Measurements from ENCODE around the gene MCM5.

MCM5 gene

DNA sequence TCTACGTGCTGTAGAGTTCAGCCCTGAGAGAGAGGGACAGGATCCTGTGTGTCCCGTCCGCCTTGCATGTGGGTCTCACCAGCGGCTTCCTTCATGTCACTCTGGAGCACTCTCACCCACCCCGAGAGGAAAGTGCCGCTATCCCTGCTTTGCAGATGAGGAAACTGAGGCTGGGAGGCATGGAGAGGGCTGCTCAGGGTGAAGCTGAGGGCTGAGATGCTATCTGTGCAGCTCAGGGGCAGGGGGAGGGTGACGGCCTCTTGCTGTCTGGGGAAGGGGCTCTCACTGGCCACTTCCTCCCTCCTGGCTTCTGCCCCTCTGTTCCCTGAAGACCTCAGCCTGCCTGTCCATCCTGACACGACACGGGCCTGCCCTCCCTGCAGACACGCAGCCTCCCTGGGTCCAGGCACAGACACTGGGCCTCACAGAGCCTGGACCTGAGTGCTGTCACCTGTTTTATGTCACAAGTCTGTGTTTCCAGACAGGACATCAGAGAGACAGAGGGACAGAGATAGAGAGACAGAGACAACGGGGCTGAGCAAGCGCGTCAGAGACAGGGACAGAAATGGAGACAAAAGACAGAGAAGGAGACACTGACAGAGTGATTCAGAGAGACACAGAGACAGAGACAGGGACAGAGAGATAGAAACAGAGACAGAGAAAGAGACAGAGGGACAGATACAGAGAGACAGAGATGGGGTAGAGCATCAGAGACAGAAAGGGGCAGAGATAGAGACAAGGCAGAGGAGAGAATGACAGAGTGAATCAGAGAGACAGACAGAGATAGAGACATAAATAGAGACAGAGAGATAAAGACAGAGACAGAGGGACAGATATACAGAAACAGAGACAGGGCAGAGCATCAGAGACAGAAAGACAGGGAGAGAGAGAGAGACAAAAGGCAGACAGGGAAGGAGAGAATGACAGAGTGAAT, 53.1 kb downstream of the MCM5 start:
- TF ChIP-seq, protein P1, sequence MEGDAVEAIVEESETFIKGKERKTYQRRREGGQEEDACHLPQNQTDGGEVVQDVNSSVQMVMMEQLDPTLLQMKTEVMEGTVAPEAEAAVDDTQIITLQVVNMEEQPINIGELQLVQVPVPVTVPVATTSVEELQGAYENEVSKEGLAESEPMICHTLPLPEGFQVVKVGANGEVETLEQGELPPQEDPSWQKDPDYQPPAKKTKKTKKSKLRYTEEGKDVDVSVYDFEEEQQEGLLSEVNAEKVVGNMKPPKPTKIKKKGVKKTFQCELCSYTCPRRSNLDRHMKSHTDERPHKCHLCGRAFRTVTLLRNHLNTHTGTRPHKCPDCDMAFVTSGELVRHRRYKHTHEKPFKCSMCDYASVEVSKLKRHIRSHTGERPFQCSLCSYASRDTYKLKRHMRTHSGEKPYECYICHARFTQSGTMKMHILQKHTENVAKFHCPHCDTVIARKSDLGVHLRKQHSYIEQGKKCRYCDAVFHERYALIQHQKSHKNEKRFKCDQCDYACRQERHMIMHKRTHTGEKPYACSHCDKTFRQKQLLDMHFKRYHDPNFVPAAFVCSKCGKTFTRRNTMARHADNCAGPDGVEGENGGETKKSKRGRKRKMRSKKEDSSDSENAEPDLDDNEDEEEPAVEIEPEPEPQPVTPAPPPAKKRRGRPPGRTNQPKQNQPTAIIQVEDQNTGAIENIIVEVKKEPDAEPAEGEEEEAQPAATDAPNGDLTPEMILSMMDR (IDR thresholded peaks at IDR 0.05; ENCODE audit: low read depth, low read length), result no peak
- no peak for DNase-seq (ENCODE audit: extremely low read depth, low read depth)

DNA sequence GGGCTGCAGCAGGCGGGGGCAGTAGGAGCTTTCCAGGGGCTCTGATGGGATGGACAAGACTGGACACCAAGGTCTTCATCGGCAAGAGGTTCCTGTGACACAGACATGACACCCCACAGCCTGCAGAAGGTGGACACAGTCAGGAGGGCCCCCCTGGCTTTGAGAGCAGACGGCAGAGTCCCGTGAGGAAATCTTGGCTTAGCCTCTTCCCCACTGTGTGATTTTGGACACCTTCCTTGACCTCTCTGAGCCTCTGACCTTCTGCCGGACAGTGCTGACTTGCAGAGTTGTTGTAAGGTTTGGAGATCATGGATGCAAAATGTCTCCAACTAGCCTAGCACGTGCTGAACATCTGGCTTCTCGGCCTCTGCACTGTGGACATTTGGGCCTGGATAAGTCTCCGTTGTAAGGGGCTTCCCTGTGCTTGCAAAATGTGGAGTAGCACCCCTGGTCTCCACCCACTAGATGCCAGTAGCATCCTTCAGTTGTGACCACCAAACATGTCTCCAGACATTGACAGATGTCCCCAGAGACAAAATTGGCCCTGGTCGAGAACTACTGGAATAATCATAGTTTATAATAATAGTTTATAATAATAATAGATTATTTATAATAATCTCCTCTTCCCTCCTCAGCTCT, 54.6 kb downstream of the MCM5 start:
- no peak for DNase-seq (ENCODE audit: extremely low read depth, low read depth)
- TF ChIP-seq, protein P1 (IDR thresholded peaks at IDR 0.05; ENCODE audit: low read depth, low read length), result peak; percentile 5

DNA sequence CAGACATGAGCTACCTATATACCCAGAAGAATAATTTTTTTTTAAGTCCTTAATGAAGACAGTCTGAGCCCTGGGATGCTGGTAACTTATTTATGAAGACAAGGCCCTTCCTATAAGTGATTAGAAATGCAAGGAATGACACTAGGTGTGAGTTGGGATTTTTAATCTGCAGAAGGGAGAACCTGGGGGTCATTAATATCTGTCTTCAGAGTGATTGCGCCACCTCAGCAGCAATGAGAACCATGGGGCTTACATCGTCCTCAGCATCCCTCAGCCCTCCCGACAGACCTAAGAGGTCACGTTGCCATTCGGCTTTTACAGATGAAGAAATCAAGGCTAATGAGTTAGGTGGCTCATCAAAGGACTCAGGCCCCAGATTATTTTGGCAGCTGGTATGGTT, 55.6 kb downstream of the MCM5 start:
- no peak for DNase-seq (ENCODE audit: extremely low read depth, low read depth)
- TF ChIP-seq, protein P1 (IDR thresholded peaks at IDR 0.05; ENCODE audit: low read depth, low read length), result no peak

DNA sequence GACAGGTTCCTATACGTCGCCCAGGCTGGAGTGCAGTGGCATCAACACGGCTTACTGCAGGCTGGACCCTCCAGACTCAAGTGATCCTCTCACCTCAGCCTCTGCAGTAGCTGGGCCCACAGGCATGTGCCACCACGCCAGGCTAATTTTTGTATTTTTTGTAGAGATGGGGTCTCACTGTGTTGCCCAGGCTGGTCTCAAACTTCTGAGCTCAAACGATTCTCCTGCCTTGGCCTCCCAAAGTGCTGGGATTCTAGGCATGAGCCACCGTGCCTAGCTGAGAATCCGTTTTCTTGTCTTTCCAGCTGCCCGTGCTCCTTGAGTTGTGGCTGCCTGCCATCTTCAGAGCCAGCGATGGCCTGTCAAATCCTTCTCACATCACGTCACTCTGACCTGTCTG, 56.8 kb downstream of the MCM5 start:
- TF ChIP-seq, protein P1 (IDR thresholded peaks at IDR 0.05; ENCODE audit: low read depth, low read length), result no peak
- no peak for DNase-seq (ENCODE audit: extremely low read depth, low read depth)

DNA sequence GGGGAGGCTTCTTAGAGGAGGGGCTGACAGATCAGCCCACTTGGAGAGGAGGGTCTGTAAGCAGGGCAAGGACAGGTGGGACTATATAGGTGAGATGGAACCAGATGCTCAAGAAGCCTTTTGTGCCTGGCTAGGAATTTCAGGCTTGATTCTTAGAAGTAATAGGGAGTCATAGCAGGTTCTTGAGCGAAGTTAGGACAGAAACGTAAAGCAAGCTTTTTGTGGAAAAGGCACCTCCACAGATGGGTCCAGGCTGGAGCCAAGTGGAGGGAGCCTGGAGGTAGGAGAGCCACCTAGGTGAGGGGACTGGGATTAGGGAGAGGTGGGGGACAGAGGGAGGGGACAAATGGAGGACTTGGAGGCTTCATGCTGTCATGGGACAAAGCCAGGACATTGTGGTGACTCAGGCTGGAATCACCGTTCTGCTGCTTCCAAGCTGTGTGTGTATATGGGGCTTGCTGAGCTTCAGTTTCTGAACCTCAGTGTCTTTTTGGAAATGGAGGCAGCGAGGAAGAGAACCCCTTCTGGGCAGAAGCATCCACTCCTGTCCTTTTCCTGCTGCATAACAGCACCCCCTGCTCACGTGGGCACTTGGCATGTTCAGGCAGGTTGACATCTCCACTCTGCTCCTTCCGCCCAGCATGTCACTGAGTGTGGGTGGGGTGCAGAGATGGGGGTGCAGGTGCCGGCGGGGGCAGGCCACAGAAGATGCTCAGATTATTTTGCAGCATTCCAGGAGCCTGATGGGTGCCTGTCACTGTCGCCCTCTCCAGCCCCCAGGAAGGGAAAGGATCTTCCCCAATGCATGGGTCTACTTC, 58.0 kb downstream of the MCM5 start:
- TF ChIP-seq, protein P1 (IDR thresholded peaks at IDR 0.05; ENCODE audit: low read depth, low read length), result no peak
- no peak for DNase-seq (ENCODE audit: extremely low read depth, low read depth)

DNA sequence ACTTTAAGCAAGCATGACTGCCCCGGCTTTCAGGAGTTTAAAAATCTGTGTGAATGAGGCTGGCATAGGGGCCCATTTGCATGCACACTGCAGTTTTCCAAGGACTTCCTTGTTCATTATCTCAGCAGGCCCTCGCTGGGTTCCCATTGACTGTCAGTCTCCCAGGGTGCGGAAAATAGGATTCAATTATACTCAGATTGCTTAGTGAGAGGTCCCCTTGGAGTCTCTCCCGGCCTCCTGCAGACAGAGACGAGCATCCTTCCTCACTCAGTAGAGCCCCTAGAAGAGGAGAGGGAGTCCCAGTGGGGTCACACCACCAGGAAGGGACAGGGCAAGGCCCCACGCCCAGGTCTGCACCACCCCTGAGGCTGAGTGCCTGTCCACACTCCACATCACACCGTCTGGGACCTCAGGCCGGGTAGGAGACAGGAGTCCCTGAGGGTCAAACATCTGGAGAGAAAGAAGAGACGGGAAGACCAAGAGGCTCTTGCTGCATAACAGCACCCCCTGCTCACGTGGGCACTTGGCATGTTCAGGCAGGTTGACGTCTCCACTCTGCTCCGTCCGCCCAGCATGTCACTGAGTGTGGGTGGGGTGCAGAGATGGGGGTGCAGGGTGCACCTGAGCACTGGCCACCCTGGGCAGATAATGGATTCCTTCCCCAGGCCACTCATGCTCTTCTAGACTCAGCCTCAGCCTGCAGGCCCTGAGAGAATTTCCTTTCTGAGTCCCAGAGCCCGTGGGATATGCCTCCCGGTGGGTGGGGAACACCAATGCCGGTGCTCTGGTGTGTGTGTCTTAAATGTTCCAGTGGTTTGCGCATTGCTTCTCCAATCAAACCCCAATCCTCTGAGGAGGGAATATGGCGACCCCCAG, 58.8 kb downstream of the MCM5 start:
- TF ChIP-seq, protein P1 (IDR thresholded peaks at IDR 0.05; ENCODE audit: low read depth, low read length), result no peak
- no peak for DNase-seq (ENCODE audit: extremely low read depth, low read depth)

Measured in AG09319 (cell line).